Measurements from ENCODE around the gene RMP24.
"Not testable (repeated sequence)": the region's sequence is repeated elsewhere in the genome, so short reads cannot be mapped to it uniquely, and the experiment has no call there.

RMP24 gene

DNA sequence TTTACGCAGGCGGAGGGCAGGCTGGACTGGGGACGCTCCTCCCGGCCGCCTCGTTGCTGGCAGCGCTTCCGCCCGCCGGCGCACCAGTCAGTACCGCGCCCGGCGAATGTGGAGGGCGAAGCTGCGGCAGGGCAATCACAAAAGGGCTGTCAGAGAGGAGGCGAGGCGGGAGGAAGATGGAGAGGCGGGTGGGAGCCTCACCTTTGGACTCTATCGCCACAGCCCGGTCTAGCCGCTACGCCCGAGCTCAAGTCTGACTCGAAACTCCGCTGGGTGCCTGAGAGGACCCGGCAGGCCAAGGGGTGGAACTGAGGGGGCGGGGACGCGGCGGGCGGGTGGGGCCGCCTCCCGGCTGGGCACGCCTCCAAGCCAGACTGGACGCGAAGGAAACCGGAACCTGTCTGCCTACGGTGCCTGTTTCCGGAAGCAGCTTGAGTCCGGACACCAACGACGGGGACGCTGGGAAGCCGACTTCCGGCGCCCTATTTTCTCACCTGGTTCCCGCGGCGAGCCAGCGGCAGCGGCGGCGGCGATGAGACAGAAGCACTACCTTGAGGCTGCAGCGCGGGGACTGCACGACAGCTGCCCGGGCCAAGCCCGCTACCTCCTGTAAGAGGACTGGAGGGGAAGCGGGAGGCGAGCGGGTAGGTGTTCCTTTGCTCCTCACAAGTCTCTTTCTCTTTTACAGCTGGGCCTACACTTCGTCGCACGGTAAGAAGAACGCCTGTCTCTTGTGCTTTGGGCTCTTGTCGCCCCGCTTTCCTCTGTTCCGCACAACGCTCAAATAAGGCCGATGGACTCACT is at the start of gene RMP24:
RMP24 (plus strand) TSS at position 483 of the 804 bp plus-strand sequence.
- peak; percentile 99 for DNase-seq

DNA sequence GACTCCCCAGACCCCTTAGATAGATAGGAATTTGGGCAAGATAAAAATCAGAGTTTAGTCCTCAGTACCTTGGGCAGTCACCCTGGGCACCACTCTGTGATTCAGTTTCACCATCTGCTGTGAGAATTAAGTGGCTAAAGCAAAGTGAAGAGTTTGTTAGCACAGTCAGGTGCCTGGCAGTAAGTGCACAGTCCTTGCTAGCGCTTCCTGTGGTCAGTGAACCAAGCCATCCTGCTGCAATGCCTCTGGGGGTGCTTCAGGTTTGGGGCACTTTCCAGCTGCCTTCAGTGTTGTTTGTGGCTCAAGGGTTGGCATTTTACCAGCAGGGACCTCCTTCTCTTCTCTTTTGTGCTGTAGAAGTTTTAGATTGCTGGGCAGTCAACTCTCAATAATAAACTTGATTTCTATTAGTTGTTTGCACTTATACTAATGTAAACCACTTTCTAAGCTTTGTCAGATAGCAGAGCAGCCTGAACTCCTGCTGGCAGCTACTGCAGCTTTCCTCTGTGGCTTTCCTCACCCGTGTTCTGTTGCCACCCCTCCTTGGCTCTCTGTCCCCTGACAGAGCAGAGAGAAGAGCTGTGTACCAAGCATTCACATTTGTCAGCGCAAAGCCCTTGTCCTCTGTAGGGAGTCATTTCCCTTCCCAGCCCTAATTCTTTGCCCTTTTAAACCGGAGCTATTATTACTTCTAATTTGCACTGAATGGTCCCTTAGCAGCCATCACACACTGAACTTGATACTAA is 48.4 kb upstream of the RMP24 start:
- DNase-seq = no peak

DNA sequence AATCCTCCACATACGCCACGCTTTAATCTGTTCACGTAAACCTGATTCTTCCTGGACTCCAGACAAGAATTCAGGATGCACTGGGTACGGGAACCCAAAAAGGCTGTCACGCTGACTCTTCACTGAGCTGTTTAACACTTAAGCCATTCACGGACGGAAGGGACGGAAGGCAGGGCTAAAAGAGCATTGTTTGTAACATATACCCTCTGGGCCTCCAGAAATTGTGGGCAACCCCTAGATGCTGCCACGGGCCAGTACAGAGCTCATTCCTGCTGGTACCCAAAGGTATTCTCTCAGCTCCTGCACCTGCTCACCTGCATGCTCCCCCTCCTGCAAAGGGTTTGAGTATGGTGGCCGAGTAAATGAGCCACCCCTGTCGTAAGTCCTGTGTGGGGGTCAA is 45.6 kb upstream of the RMP24 start:
- DNase-seq = no peak

DNA sequence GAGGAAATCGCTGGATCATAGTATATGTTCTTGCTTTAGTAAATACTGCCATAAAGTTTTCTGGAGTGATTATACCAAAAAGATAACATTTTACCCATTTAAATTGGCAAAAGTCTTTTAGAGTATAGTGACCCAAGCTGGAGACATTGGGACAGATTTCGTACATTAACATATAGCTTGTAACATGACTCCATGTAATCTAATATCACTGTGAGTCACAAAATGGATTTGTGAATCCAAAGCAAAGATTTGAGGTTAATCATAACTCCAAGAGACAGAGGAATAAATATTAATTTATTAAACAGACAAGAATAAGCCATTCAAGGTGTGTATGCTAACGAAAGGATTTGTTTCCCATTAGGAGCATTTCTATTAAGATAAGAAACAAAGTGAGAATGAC is 45.0 kb upstream of the RMP24 start:
- no peak for DNase-seq

DNA sequence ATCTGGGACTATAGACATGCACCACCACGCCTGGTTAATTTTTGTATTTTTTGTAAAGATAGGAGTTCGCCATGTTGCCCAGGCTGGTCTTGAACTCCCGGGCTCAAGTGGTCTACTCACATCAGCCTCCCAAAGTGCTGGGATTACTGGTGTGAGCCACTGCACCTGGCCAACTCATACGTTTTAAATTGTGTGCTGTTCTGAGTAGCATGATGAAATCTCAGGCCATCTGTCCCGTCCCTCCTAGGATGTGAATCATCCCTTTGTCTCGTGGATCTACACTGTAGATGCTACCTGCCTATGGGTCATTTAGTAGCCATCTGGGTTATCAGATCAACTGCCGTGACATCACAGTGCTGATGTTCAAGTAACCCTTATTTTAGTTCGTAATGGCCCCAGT is 38.5 kb upstream of the RMP24 start:
- no peak for DNase-seq

DNA sequence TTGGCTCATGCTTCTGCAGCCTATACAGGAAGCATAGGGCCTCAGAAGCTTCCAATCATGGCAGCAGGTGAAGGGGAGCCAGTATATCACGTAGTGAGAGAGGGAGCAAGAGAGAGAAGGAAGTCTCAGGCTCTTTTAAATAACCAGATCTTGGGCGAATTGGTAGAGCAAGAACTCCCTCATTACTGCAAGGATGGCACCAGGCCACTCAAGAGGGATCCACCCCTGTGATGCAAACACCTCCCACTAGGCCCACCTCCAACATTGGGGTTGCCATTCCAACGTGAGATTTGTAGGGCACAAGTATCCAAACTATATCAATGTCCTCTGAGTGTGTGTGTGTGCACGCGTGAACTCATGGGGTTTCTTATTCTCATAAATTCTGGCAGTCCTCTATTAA is 37.6 kb upstream of the RMP24 start:
- DNase-seq = no peak

DNA sequence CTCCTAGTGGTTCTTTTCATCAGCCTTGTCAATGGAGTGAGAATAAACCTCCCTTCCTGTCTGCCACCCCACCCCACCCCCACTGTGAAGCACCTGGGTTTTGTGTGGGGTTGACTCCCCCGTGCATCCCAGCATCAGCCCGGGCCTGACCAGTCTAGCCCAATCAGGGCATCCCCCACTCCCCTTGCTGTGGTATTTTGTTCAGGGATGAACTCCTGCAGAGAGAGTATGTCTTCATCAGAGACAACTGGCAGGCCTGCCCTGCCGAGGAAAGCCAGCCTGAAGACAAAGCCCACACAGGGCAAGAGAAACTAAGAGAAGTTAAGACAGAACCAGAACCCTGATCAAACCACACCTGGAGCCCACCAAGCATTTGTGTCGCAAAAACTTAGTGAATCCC is 36.7 kb upstream of the RMP24 start:
- no peak for DNase-seq

DNA sequence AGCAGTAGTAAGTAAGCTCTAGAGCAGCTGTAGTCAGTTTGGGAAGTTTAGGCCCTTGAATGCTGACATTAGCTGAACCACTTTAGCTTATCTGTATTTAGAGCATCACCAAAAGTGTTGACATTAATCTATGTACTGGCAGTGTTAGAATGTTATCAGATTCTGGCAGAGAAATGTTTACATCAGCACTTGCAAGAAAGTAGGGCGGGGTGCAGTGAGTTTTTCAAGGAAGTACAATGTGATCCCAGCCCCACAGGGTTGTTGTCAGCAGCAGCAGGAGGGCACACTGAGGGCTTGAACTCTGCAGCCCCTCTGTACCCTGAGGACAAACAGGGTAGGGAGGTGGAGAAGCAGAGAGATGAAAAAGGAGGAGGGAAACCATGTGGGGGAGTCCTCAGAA is 35.5 kb upstream of the RMP24 start:
- DNase-seq = no peak

DNA sequence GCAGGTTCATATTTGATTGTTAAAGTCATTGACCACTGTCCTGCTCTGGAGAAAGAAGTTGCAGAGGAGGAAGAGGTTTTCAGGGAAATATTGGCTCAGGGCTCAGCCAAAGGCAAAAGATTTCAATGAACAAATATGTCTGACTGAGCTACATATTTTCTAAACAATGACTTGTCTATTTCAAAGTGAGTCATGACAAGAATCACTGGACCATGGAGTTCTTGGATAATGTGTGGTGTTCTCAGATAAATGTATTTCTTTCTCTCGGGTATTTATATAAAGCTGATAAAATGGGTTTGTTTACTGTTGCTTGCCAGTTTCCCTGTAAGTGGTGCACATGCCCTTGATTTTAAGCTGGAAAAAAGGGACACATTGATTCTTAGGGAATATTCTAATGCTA is 34.3 kb upstream of the RMP24 start:
- DNase-seq = no peak

DNA sequence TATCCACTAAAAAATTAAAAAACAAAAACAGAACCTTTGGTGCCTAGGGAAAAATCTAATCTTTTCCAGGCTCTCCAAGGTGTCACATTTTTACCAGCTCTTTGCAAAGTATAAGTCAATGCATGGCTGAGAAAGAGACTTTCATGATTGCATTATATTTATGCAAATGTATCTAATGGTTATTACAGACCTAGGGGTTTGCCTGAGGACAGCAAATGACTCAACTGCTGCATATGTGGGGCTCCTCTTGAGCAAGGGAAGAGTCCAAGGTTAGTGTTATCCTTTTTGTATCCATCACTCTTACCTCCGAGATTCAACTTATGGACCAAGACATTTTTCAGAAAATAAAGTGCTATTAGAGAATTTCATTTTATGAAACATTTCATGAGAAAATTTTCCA is 33.9 kb upstream of the RMP24 start:
- DNase-seq = no peak

DNA sequence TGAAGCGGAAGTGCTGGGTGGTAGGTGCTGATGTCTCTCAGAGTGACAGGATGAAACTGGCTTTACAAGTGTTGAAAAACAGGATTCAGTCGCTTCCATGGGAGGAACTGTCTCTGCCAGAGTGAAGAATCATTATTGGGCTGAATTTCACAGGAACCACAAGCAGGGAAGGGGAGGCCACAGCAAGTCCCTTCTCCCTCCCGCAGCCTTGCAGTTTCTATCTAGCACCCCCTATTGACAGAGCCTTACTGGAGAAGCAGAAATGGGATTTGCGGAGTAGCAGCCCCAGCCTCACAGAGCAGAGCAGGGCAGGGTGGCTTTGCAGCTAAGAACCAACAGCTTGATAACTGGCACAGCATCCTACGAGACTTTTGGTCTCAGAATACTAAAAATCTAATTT is 33.3 kb upstream of the RMP24 start:
- DNase-seq = no peak

DNA sequence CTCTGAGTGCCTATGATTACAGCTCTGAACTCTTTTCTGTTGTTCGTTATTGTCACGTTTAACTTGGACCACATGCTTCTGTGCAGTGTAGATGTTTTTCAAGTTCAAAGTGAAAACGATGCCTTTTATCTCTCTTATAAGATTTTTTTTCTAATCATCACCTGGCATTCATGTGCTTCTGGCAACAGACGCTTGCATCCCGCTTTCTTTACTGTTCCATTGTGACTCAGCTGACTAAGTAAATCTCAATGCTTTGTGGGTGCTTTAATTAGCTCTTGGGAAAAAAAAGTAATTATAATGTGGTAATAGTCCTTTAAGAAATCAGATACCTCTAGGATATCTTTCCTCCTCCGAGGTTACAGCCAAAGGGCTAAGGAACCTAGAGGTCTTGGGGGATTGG is 31.2 kb upstream of the RMP24 start:
- DNase-seq = no peak

DNA sequence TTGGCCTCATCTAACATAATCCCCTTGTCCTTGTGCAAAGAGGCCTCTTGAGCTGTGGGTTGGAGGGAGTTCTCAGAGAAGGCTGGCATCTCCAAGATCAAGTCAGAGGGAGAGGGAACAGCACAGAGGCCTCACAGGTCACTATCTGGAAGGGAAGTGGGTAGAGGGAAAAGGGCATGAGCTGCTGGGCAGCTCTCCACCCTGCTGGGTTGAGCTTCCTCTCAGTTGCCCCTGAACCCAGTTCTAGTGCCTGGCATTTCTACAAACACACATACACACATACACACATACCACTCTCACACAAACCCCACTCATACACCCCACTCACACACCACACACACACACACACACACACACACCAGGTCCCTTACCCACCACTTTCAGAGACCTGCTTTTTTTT is 30.3 kb upstream of the RMP24 start:
- DNase-seq = no peak

DNA sequence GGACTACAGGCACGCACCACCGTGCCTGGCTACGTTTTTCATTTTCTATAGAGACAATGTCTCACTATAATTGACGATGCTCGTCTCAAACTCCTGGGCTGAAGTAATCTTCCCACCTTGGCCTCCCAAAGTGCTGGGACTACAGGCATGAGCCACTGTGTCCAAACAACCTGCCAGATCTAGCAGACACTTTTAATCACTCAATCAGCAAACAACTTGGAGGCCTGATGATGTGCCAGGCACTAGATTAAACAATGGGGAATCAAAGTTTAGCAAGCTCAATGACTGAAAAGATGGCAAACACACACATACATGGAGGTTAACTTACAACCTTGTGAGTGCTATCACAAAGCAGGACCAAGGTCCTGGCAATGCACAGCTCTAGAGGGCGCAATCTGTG is 29.8 kb upstream of the RMP24 start:
- no peak for DNase-seq

DNA sequence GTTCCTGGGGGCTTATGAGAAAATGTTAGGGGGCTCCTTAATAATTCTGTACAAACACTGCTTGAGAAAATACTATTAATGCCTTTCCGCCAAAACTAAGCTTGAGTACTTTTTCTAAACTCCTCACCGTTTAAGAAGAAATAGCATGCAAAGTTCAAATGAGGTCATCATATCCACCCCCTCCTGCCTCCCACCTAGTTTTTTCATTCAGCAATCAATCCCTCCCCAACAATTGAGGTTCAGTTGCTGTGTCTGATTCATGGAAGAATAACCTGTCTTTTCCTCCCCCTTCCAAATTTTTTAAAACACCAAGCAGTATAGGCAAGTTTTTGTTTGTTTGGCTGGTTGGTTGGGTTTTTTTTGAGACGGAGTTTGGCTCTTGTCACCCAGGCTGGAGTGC is 24.4 kb upstream of the RMP24 start:
- DNase-seq = no peak

DNA sequence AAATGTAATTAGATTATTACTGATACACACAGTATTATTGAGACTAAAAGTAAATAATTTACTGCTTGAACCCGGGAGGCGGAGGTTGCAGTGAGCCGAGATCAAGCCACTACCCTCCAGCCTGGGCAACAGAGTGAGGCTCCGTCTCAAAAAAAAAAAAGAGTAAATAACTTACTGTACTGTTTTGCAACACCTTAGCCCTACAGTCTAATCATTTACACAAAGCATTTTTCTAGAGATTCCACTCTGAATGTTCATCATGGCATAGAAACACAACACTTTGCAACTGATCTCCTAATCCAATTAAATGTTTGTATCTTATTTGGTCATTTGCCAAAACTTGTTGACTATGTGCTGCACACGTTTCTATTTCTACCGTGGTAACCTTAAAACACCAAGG is 23.4 kb upstream of the RMP24 start:
- DNase-seq = no peak

DNA sequence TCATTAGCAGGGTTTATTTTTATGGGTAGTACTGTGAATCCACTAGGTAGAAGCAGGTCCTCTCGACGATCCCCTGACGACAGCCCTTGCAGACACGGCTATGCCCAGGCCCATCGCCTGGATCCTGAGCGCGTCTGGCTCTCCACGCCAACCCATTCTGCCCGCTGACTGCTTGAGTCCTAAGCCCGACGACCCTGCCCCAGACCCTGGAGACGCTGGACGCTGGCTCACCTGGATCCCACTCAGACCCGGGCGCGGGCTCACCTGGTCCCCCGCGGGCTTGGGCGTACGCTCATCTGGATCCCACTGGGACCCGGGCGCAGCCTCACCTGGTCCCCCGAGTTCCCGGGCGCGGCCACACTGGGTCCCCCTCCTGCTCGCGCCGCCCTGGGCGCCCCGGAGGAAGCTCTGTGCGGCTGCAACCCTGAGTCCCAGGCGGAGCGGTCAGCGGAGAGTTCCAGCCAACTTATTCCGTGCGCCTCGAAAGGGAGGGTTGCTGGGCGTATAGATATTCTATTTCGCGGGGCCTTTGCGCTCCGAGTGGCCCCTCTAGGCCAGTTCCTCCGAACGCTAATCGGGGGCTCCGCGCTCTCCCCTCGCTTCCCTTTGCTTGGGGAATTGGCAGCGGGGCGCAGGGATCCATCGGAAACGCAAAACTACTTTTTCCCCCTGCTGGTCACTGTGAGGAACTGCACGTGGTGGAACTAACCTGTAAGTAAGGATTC is 22.4 kb upstream of the RMP24 start:
- DNase-seq = peak; percentile 67

DNA sequence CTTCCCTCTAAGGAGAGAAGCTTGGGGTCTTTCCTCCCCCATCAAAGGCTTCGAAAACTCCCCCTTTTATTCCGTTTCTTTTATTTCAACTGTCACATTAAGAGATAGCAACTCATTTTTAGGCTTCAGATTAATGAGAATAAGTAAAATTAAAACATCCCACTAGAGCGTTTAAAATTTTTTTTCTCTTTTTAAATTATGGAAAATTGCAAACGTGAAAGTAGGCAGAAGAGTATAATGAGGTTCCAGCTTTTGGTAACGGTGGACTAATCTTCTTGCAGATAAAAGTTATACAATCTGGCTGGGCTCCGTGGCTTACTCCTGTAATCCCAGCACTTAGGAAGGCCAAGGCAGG is 21.9 kb upstream of the RMP24 start:
- DNase-seq = no peak

DNA sequence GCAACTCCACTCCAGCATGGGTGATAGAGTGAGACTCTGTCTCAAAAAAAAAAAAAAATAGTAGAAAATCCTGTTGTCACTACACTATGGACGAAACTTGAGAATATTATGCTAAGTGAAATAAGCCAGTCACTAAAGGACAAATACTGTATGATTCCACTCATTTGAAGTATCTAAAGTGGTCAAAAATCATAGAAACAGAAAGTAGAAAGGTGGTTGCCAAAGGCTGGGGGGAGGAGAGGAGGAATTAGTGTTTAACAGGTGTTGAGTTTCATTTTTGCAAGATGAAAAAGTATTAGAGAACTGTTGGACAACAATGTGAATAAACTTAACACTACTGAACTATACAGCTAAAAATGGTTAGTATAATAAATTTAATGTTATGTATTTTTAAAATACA is 18.8 kb upstream of the RMP24 start:
- DNase-seq = no peak

DNA sequence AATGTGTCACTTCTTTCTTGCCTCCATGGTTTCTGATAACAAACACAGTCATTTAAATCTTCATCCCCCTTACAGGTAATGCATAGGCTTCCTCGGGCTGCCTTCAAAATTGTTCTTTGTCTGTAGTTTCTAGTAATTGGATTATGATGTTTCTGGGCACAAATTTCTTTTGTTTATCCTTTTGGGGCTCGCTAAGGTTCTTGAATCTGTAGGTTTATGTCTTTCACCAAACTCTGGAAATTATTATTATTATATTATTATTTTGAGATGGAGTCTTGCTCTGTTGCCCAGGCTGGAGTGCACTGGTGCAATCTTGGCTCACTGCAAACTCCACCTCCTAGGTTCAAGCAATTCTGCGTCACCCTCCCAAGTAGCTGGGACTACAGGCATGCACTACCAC is 16.3 kb upstream of the RMP24 start:
- no peak for DNase-seq

DNA sequence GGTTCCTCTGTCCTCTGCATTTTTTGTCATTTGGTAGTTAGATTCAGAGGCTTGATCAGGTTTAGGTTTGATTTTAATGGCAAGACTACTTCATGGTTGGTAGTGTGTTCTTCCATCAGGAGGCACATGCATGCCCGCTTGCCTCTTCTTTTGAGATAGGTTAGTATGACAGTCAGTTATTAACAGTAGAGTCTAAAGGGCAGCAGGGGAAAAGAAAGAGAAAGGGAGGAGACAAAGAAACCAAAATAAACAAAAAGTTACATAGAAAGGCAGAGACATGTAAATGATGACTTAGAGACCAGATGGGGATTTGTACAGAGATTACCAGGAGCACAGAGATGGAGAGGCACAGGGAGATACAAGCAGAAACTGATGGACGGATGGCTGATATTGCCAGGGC is 10.2 kb upstream of the RMP24 start:
- DNase-seq = no peak

DNA sequence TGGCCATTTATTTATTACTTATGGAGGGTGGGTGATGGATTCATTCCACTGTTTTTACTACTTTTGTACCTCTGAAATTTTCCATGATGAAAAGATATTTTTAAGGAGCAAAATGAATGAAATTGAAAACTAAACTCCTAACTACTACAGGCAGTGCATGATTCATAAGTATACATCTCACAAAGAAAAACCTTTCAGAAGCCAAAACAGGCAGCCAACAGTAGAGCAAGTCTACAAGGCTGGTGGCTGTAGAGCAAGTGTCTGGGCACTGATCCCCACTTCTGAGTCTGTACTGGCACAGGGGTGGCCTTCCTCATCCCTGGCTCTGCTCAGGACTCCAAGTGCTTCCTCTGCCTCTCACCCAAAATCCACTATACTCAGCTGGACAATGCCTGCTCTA is 8.2 kb upstream of the RMP24 start:
- DNase-seq = no peak

DNA sequence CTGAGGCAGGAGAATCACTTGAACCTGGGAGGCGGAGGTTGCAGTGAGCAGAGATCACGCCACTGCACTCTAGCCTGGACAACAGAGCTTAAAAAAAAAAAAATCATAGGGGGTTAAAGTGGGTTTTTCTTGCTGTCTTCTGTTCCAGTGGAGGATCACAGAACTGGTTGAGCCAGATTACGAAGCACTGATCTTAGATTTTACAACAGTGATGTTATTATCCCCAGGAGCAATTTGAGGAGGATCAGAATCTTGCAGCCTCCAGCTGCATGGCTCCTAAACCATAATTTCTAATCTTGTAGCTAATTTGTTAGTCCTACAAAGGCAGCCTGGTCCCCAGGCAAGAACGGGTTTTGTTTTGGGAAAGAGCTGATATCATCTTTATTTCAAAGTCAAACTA is 4.6 kb upstream of the RMP24 start:
- not testable (repeated sequence) for DNase-seq

DNA sequence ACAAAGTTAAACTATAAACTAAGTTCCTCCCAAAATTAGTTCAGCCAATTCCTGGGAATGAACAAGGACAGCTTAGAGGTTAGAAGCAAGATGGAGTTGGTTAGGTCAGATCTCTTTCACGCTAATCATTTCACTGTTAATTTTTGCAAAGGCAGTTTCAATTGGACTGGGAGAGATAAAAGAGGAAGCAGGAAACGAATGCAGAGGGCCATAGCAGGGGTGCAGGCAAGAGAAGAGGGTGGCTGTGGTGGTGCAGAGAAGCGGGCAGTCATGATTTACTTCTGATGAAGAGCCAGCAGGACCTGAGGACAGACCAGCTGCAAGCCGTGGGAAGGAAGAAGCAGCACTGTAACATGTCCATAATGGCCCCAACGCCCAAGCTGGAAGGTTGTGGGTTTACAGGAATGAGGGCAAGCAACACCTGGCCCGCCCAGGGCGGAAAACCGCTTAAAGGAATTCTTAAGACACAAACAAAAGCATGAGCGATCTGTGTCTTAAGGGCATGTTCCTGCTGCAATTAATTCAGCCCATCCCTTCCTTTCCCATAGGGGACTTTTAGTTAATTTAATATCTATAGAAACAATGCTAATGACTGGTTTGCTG is 4.1 kb upstream of the RMP24 start:
- no peak for DNase-seq

Data from NCI-H2107 (cell line).